Neural progenitor cell (in vitro differentiated cells): ENCODE data around the gene NCKAP5. TPM values are rescaled to one million over a fixed set of nuclear protein-coding genes. Genes with fewer than 3 reads are reported as not detected.

Experiments
- DNase-seq: peaks from one replicate; pipeline ENCODE4 v3.0.0-alpha.2; 2016; ENCODE audit warnings: low spot score
- H2AFZ ChIP-seq: fragments of 200-600 bp; sonication (generic); replicated peaks from 2 replicates; pipeline ENCODE4 v1.6.1; 2016; ENCODE audit warnings: antibody characterized with exemption
- H3F3A ChIP-seq: fragments of 200-600 bp; sonication (generic); 2 replicates; pipeline ENCODE4 v1.6.1; 2016; ENCODE audit warnings: antibody characterized with exemption, low read depth
- H3K27ac ChIP-seq: fragments of 200-600 bp; sonication (generic); 2 replicates; pipeline ENCODE4 v1.5.1; 2016; ENCODE audit warnings: mild to moderate bottlenecking
- H3K27me3 ChIP-seq: fragments of 200-600 bp; sonication (generic); 2 replicates; pipeline ENCODE4 v1.6.1; 2016; ENCODE audit warnings: mild to moderate bottlenecking, moderate library complexity
- H3K36me3 ChIP-seq: fragments of 200-600 bp; sonication (generic); 2 replicates; pipeline ENCODE4 v1.5.1; 2016
- H3K4me1 ChIP-seq: fragments of 200-600 bp; sonication (generic); 2 replicates; pipeline ENCODE4 v1.6.1; 2016; ENCODE audit warnings: mixed run types
- H3K4me2 ChIP-seq: fragments of 200-600 bp; sonication (generic); 2 replicates; pipeline ENCODE4 v1.6.1; 2016
- H3K4me3 ChIP-seq: fragments of 200-600 bp; sonication (generic); 2 replicates; pipeline ENCODE4 v1.5.1; 2016
- H3K79me2 ChIP-seq: fragments of 200-600 bp; sonication (generic); 2 replicates; pipeline ENCODE4 v1.6.1; 2016; ENCODE audit warnings: low read depth
- H3K9ac ChIP-seq: fragments of 200-600 bp; sonication (generic); 2 replicates; pipeline ENCODE4 v1.6.1; 2016
- H3K9me3 ChIP-seq: fragments of 200-600 bp; sonication (generic); 2 replicates; pipeline ENCODE4 v1.5.1; 2016; ENCODE audit warnings: low read depth
- H4K20me1 ChIP-seq: fragments of 200-600 bp; sonication (generic); 2 replicates; pipeline ENCODE4 v1.6.1; 2016; ENCODE audit warnings: low read depth
- H3K27ac Mint-ChIP-seq: 3 replicates; pipeline ENCODE4 v1.8.0; 2021; ENCODE audit warnings: mixed read lengths
- H3K27me3 Mint-ChIP-seq: 2 replicates; pipeline ENCODE4 v1.8.0; 2022; ENCODE audit warnings: low read depth, mild to moderate bottlenecking, inconsistent platforms, moderate library complexity, mixed read lengths; ENCODE audit not compliant: insufficient read depth
- H3K36me3 Mint-ChIP-seq: 3 replicates; pipeline ENCODE4 v1.8.0; 2021; ENCODE audit warnings: mixed read lengths
- H3K4me1 Mint-ChIP-seq: 3 replicates; pipeline ENCODE4 v1.8.0; 2021; ENCODE audit warnings: mixed read lengths
- H3K4me3 Mint-ChIP-seq: 3 replicates; pipeline ENCODE4 v1.8.0; 2021; ENCODE audit warnings: mild to moderate bottlenecking, moderate library complexity, mixed read lengths
- H3K9me3 Mint-ChIP-seq: 3 replicates; pipeline ENCODE4 v1.8.0; 2020; ENCODE audit warnings: mixed read lengths
- EZH2 ChIP-seq: fragments of 200-600 bp; sonication (generic); IDR thresholded peaks from 2 replicates; pipeline ENCODE4 v1.6.1; 2017; ENCODE audit warnings: antibody characterized with exemption, mild to moderate bottlenecking, moderate library complexity
- EZH2phosphoT487 ChIP-seq: fragments of 200-600 bp; sonication (generic); IDR thresholded peaks from 2 replicates; pipeline ENCODE4 v1.6.1; 2017; ENCODE audit warnings: antibody characterized with exemption
- total RNA-seq: library from RNA; depleted of rRNA; stranded (reverse); fragments of >200 nt; gene quantifications from 2 replicates; pipeline ENCODE4 v1.2.3, GENCODE V29; 2015; ENCODE audit warnings: low replicate concordance
- TF ChIP-seq, protein P1 (sequence below): fragments of 200-600 bp; sonication (generic); IDR thresholded peaks from 2 replicates; pipeline ENCODE4 v1.5.1; 2017; ENCODE audit warnings: antibody characterized with exemption, mild to moderate bottlenecking

NCKAP5 gene
- total RNA-seq, 1 donor from 2014 or later = 0.47 TPM

DNA sequence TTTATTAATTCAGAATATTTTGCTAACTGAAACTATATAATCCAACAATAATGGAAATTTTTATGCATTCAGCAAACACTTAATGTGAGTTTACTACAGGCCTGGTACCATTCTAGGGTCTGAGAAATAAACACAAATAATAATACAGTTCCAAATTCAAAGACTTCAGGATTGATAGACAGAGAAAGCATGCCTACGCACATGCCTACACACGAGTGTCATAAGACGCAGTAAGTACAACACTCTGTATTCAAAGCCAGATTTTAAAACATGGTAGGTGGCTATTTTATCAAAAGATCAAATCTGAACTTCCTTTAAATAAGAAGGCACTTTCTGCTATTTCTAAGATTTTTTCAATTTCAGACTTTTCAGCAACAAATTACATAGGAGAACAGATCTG is 346.9 kb downstream of the NCKAP5 start:
- Mint-ChIP-seq H3K36me3 (peaks cover 3% of the 10 kb centered on the region), H3K4me3 (no peak overlapping the region), H3K4me1 (no peaks in the 10 kb centered on the region), H3K9me3 (peaks cover 3% of the 10 kb centered on the region), H3K27ac (no peak overlapping the region), H3K27me3 (no peaks in the 10 kb centered on the region)
- Histone ChIP-seq H3K27me3 (no peaks in the 10 kb centered on the region), H3K4me3 (no peak overlapping the region), H3K9me3 (no peaks in the 10 kb centered on the region), H3K27ac (no peak overlapping the region), H3K36me3 (no peaks in the 10 kb centered on the region), H3K9ac (no peak overlapping the region), H3K4me2 (no peak overlapping the region), H4K20me1 (no peaks in the 10 kb centered on the region), H3K4me1 (no peaks in the 10 kb centered on the region), H2AFZ (no peak overlapping the region), H3F3A (no peaks in the 10 kb centered on the region), H3K79me2 (no peaks in the 10 kb centered on the region)
- DNase-seq = no peak
- TF ChIP-seq EZH2 (no peak), EZH2phosphoT487 (no peak)
- TF ChIP-seq, protein P1, sequence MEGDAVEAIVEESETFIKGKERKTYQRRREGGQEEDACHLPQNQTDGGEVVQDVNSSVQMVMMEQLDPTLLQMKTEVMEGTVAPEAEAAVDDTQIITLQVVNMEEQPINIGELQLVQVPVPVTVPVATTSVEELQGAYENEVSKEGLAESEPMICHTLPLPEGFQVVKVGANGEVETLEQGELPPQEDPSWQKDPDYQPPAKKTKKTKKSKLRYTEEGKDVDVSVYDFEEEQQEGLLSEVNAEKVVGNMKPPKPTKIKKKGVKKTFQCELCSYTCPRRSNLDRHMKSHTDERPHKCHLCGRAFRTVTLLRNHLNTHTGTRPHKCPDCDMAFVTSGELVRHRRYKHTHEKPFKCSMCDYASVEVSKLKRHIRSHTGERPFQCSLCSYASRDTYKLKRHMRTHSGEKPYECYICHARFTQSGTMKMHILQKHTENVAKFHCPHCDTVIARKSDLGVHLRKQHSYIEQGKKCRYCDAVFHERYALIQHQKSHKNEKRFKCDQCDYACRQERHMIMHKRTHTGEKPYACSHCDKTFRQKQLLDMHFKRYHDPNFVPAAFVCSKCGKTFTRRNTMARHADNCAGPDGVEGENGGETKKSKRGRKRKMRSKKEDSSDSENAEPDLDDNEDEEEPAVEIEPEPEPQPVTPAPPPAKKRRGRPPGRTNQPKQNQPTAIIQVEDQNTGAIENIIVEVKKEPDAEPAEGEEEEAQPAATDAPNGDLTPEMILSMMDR = no peak

DNA sequence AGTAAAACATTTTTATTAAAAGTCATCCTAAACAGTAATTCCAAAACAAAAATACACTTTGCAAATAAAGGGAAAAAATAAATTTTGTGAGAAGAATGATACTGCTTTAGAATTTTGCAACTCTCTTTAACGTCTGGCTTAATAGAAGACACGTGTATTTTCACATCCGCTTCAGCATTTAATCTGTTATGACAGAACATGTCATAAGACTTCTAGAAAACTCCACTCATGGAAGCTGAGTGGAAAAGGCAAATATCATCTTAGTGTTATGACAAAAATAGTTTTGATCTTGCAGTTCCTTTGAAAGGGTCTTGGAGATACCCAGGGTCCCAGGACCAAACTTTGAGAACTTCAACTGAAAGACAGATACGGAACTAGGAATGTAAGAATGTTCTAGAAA is 350.1 kb downstream of the NCKAP5 start:
- Mint-ChIP-seq H3K36me3 (peaks cover 5% of the 10 kb centered on the region), H3K4me1 (no peaks in the 10 kb centered on the region), H3K27ac (no peak overlapping the region), H3K27me3 (no peaks in the 10 kb centered on the region), H3K9me3 (peaks cover 5% of the 10 kb centered on the region), H3K4me3 (no peak overlapping the region)
- TF ChIP-seq EZH2phosphoT487 (no peak), EZH2 (no peak)
- TF ChIP-seq, protein P1 = no peak
- Histone ChIP-seq H3K4me1 (no peaks in the 10 kb centered on the region), H2AFZ (no peak overlapping the region), H3K36me3 (no peaks in the 10 kb centered on the region), H3K27ac (no peak overlapping the region), H3K4me3 (no peak overlapping the region), H4K20me1 (no peaks in the 10 kb centered on the region), H3K27me3 (no peaks in the 10 kb centered on the region), H3K4me2 (no peak overlapping the region), H3K9ac (no peak overlapping the region), H3K79me2 (no peaks in the 10 kb centered on the region), H3F3A (no peaks in the 10 kb centered on the region), H3K9me3 (no peaks in the 10 kb centered on the region)
- DNase-seq = no peak

DNA sequence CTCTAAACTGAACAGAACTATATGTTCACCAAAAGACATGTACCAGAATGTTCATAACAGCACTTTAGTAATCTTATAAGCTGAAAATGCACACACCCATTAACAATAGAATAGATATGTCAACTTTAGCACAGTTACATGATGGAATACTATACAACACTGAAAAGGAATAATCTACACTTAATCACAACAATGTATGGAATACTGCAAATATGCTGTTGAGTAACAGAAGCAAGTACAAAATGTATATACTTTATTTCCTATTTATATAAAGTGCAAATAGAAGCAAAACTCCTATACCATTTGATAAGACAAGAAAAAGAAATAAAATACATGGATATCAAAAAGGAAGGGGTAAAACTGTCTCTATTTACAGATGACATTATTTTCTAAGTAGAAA is 352.8 kb downstream of the NCKAP5 start:
- Mint-ChIP-seq H3K27ac (no peak overlapping the region), H3K27me3 (peaks cover 2% of the 10 kb centered on the region), H3K9me3 (peaks cover 5% of the 10 kb centered on the region), H3K4me3 (no peak overlapping the region), H3K36me3 (peaks cover 5% of the 10 kb centered on the region), H3K4me1 (no peaks in the 10 kb centered on the region)
- Histone ChIP-seq H4K20me1 (no peaks in the 10 kb centered on the region), H3K36me3 (no peaks in the 10 kb centered on the region), H3K4me2 (no peak overlapping the region), H3K9ac (no peak overlapping the region), H3K9me3 (no peaks in the 10 kb centered on the region), H3K4me3 (no peak overlapping the region), H3K4me1 (no peaks in the 10 kb centered on the region), H3K27me3 (no peaks in the 10 kb centered on the region), H3K27ac (no peak overlapping the region), H3F3A (no peaks in the 10 kb centered on the region), H3K79me2 (no peaks in the 10 kb centered on the region), H2AFZ (no peak overlapping the region)
- TF ChIP-seq EZH2 = no peak
- TF ChIP-seq, protein P1 = no peak
- DNase-seq = no peak

DNA sequence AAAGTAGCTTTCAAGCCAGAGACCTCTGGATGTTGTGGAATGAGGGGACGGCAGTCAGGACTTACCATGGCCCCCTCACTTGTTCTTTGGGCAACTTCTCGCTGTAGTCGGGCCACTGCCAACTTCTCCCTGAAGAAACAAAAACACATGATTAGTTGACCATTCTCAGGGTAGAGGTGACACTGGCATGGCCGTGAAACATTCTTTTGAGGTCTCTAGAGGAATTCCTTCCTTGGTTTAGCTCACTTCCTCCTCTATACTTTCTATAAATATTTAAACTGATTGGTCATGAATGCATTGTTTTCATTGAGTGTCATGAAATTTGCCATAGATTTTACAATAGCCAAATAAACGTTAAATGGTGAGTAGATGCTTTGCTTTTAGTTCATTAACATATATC is 354.6 kb downstream of the NCKAP5 start:
- Histone ChIP-seq H3K4me3 (no peak overlapping the region), H3K27me3 (no peaks in the 10 kb centered on the region), H3K79me2 (no peaks in the 10 kb centered on the region), H3K36me3 (no peaks in the 10 kb centered on the region), H2AFZ (no peak overlapping the region), H4K20me1 (no peaks in the 10 kb centered on the region), H3K9ac (no peak overlapping the region), H3K27ac (no peak overlapping the region), H3K4me2 (no peak overlapping the region), H3F3A (no peaks in the 10 kb centered on the region), H3K4me1 (no peaks in the 10 kb centered on the region), H3K9me3 (no peaks in the 10 kb centered on the region)
- no peak for DNase-seq
- Mint-ChIP-seq H3K4me3 (no peak overlapping the region), H3K27ac (no peak overlapping the region), H3K4me1 (no peaks in the 10 kb centered on the region), H3K9me3 (peaks cover 5% of the 10 kb centered on the region), H3K36me3 (peaks cover 11% of the 10 kb centered on the region), H3K27me3 (peaks cover 2% of the 10 kb centered on the region)
- no peak for TF ChIP-seq EZH2phosphoT487
- TF ChIP-seq, protein P1 = no peak
- no peak for TF ChIP-seq EZH2
